Effector memory CD8-positive, alpha-beta T cell (primary cell): ENCODE measurements around the gene C22orf15.

Experiments used
- ATAC-seq: fragments of 150-1000 bp; cut with Tn5 transposase; replicated peaks from 2 replicates; pipeline ENCODE4 v1.10.0; 2021; ENCODE audit warnings: mild to moderate bottlenecking, moderate library complexity
- DNase-seq, 3 experiments: peaks; one replicate each; pipeline ENCODE4 v3.0.0; 2021
- H3K27ac Mint-ChIP-seq, 2 donors: one replicate each; pipeline ENCODE4 v1.8.0; 2022; ENCODE audit warnings: mild to moderate bottlenecking in 2 of 2, mixed read lengths in 2 of 2, moderate library complexity in 2 of 2
- H3K27me3 Mint-ChIP-seq, 2 donors: one replicate each; pipeline ENCODE4 v1.8.0; 2022; ENCODE audit warnings: mixed read lengths in 2 of 2
- H3K36me3 Mint-ChIP-seq: one replicate; pipeline ENCODE4 v1.8.0; 2022; ENCODE audit warnings: mild to moderate bottlenecking, moderate library complexity, mixed read lengths; ENCODE audit not compliant: insufficient read depth
- H3K4me1 Mint-ChIP-seq, 2 donors: one replicate each; pipeline ENCODE4 v1.8.0; 2022; ENCODE audit warnings: low read depth in 2 of 2, mixed read lengths in 2 of 2
- H3K4me3 Mint-ChIP-seq, 2 donors: one replicate each; pipeline ENCODE4 v1.8.0; 2022; ENCODE audit warnings: mild to moderate bottlenecking in 2 of 2, mixed read lengths in 2 of 2, moderate library complexity in 2 of 2
- H3K9me3 Mint-ChIP-seq, 2 donors: one replicate each; pipeline ENCODE4 v1.8.0; 2022; ENCODE audit warnings: mixed read lengths in 2 of 2

Gene C22orf15

GRCh38 chr22:23772649-23773473 is 10.1 kb downstream of the C22orf15 start, which contains the start of gene MMP11:
MMP11 (plus strand) TSS chr22:23772849; CDS start chr22:23772871, 22 bp downstream.
- H3K36me3 Mint-ChIP-seq, result no peaks in the 10 kb centered on the region

GRCh38 chr22:23773483-23774113 is 10.8 kb downstream of the C22orf15 start:
- H3K9me3 Mint-ChIP-seq, result no peaks in the 10 kb centered on the region
- no peaks in the 10 kb centered on the region for H3K27me3 Mint-ChIP-seq
- H3K4me1 Mint-ChIP-seq, result peaks cover 10 to 12% of the 10 kb centered on the region in 2 donors
- H3K27ac Mint-ChIP-seq, result no peak overlapping the region
- ATAC-seq, result no peak
- H3K4me3 Mint-ChIP-seq, result peak overlapping the region in 1 of 2 donors; percentile 2
- H3K36me3 Mint-ChIP-seq, result no peaks in the 10 kb centered on the region
- no peak for DNase-seq

More at GRCh38 chr22:23772649-23773473, 10.1 kb downstream of the C22orf15 start, which contains the start of gene MMP11:
- ATAC-seq, result peak; percentile 59
- Mint-ChIP-seq H3K4me3 (peak within 1 kb of the TSS; percentile 56 to 69), H3K27ac (peak within 1 kb of the TSS in 1 of 2 donors; percentile 32), H3K4me1 (peaks cover 13% of the 10 kb centered on the region in 2 donors), H3K9me3 (no peaks in the 10 kb centered on the region), H3K27me3 (no peaks in the 10 kb centered on the region)
- peak; percentile 24 to 32 (median 27) for DNase-seq

GRCh38 chr22:23774114-23774921 is 11.5 kb downstream of the C22orf15 start:
- peaks cover 10% of the 10 kb centered on the region in 2 donors for H3K4me1 Mint-ChIP-seq
- H3K9me3 Mint-ChIP-seq, result no peaks in the 10 kb centered on the region
- H3K4me3 Mint-ChIP-seq, result peak overlapping the region in 1 of 2 donors; percentile 23
- no peaks in the 10 kb centered on the region for H3K27me3 Mint-ChIP-seq
- ATAC-seq (no peak), DNase-seq (no peak)
- H3K36me3 Mint-ChIP-seq, result no peaks in the 10 kb centered on the region
- H3K27ac Mint-ChIP-seq, result peak overlapping the region in 1 of 2 donors; percentile 55

GRCh38 chr22:23774922-23775436 is 12.2 kb downstream of the C22orf15 start:
- H3K4me3 Mint-ChIP-seq, result peak overlapping the region in 1 of 2 donors; percentile 23
- ATAC-seq (no peak), DNase-seq (no peak)
- H3K27ac Mint-ChIP-seq, result peak overlapping the region in 1 of 2 donors; percentile 44
- H3K9me3 Mint-ChIP-seq, result no peaks in the 10 kb centered on the region
- H3K27me3 Mint-ChIP-seq, result no peaks in the 10 kb centered on the region
- no peaks in the 10 kb centered on the region for H3K36me3 Mint-ChIP-seq
- peaks cover 10% of the 10 kb centered on the region in 2 donors for H3K4me1 Mint-ChIP-seq

- Mint-ChIP-seq H3K27me3 (no peaks in the 10 kb centered on the region), H3K36me3 (no peaks in the 10 kb centered on the region), H3K4me3 (no peak overlapping the region), H3K9me3 (no peaks in the 10 kb centered on the region), H3K4me1 (peaks cover 10% of the 10 kb centered on the region in 2 donors), H3K27ac (no peak overlapping the region)
- DNase-seq (no peak), ATAC-seq (no peak)
Measured at GRCh38 chr22:23775779-23776375, 13.1 kb downstream of the C22orf15 start.

GRCh38 chr22:23777776-23778576 is 15.2 kb downstream of the C22orf15 start:
- DNase-seq (no peak), ATAC-seq (no peak)
- Mint-ChIP-seq H3K27ac (no peak overlapping the region), H3K4me1 (peaks cover 2 to 6% of the 10 kb centered on the region in 2 donors), H3K4me3 (no peak overlapping the region), H3K36me3 (no peaks in the 10 kb centered on the region), H3K27me3 (no peaks in the 10 kb centered on the region), H3K9me3 (no peaks in the 10 kb centered on the region)

GRCh38 chr22:23778577-23778900 is 15.7 kb downstream of the C22orf15 start:
- H3K4me3 Mint-ChIP-seq, result no peak overlapping the region
- no peak overlapping the region for H3K27ac Mint-ChIP-seq
- DNase-seq (no peak), ATAC-seq (no peak)
- no peaks in the 10 kb centered on the region for H3K9me3 Mint-ChIP-seq
- no peaks in the 10 kb centered on the region for H3K36me3 Mint-ChIP-seq
- H3K27me3 Mint-ChIP-seq, result no peaks in the 10 kb centered on the region
- H3K4me1 Mint-ChIP-seq, result peaks cover 0 to under 1% of the 10 kb centered on the region in 2 donors

GRCh38 chr22:23779083-23779482 is 16.3 kb downstream of the C22orf15 start:
- H3K27me3 Mint-ChIP-seq, result no peaks in the 10 kb centered on the region
- H3K27ac Mint-ChIP-seq, result no peak overlapping the region
- no peak overlapping the region for H3K4me3 Mint-ChIP-seq
- DNase-seq, result no peak
- H3K9me3 Mint-ChIP-seq, result no peaks in the 10 kb centered on the region
- H3K4me1 Mint-ChIP-seq, result no peaks in the 10 kb centered on the region
- no peaks in the 10 kb centered on the region for H3K36me3 Mint-ChIP-seq
- no peak for ATAC-seq

GRCh38 chr22:23779731-23780130 is 16.9 kb downstream of the C22orf15 start:
- ATAC-seq (no peak), DNase-seq (no peak)
- peaks cover 0 to 1% of the 10 kb centered on the region in 2 donors for H3K4me1 Mint-ChIP-seq
- H3K36me3 Mint-ChIP-seq, result no peaks in the 10 kb centered on the region
- no peak overlapping the region for H3K27ac Mint-ChIP-seq
- H3K4me3 Mint-ChIP-seq, result no peak overlapping the region
- H3K27me3 Mint-ChIP-seq, result no peaks in the 10 kb centered on the region
- no peaks in the 10 kb centered on the region for H3K9me3 Mint-ChIP-seq

- Mint-ChIP-seq H3K4me1 (peaks cover 0 to 1% of the 10 kb centered on the region in 2 donors), H3K27ac (no peak overlapping the region), H3K9me3 (no peaks in the 10 kb centered on the region), H3K36me3 (no peaks in the 10 kb centered on the region), H3K27me3 (no peaks in the 10 kb centered on the region), H3K4me3 (no peak overlapping the region)
- DNase-seq (no peak), ATAC-seq (no peak)
Measured at GRCh38 chr22:23780146-23780748, 17.5 kb downstream of the C22orf15 start.

GRCh38 chr22:23781065-23781464 is 18.3 kb downstream of the C22orf15 start:
- Mint-ChIP-seq H3K27me3 (no peaks in the 10 kb centered on the region), H3K4me3 (no peak overlapping the region), H3K36me3 (no peaks in the 10 kb centered on the region), H3K9me3 (no peaks in the 10 kb centered on the region), H3K27ac (no peak overlapping the region), H3K4me1 (peaks cover 0 to 1% of the 10 kb centered on the region in 2 donors)
- no peak for DNase-seq
- ATAC-seq, result no peak
